ENCODE results near the gene UNC5A.

DNA sequence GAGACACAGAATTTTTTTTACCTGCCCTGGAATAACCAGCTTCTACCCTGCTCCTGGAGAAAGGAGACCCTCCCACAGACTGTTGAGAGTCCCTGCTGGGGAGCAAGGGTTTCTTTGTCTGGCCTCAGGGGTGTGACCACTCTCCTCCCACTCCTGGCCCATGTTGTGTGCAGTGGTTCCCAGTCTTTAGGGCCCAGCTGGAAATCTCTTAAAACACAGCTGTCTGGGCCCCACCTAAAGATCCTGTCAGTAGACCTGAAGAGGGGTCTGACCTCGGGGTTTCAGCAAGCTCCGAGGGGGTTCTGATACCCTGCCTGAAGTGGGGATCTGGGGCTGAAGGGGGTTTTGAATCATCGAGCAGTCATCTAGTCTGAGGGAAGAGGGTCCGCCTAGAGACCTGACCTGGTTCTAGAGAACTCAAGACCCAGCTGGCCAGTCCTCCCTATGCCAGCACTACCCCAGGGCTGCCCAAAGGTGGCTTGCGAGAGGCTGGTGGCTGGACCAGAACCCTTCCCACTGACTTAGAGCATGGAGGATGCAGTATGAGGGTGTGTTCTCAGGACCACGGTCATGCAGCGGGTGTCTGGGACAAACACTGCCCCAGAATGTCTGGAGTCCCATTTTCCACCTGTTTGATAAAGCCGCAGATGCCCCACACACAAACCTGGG, 8.1 kb upstream of the UNC5A start:
- TF ChIP-seq BHLHE40 (IDR thresholded peaks at IDR 0.05; ENCODE audit: borderline replicate concordance) (no peak), SP1 (IDR thresholded peaks at IDR 0.05) (no peak), SUZ12 (IDR thresholded peaks at IDR 0.05) (no peak), ZNF384 (IDR thresholded peaks at IDR 0.05) (no peak), ELF4 (IDR thresholded peaks at IDR 0.05) (no peak), L3MBTL2 (conservative IDR thresholded peaks at IDR 0.05) (no peak), FOXK2 (IDR thresholded peaks at IDR 0.05) (no peak), NFRKB (IDR thresholded peaks at IDR 0.05) (no peak), TARDBP (IDR thresholded peaks at IDR 0.05) (no peak)

Measured in HEK293T (cell line).